Measurements from ENCODE around the gene POPDC2. TPM values are rescaled to one million over a fixed set of nuclear protein-coding genes. Genes with fewer than 3 reads are reported as not detected.

Gene POPDC2
- total RNA-seq, 1 donor from 2014 or later = 0.07 TPM

DNA sequence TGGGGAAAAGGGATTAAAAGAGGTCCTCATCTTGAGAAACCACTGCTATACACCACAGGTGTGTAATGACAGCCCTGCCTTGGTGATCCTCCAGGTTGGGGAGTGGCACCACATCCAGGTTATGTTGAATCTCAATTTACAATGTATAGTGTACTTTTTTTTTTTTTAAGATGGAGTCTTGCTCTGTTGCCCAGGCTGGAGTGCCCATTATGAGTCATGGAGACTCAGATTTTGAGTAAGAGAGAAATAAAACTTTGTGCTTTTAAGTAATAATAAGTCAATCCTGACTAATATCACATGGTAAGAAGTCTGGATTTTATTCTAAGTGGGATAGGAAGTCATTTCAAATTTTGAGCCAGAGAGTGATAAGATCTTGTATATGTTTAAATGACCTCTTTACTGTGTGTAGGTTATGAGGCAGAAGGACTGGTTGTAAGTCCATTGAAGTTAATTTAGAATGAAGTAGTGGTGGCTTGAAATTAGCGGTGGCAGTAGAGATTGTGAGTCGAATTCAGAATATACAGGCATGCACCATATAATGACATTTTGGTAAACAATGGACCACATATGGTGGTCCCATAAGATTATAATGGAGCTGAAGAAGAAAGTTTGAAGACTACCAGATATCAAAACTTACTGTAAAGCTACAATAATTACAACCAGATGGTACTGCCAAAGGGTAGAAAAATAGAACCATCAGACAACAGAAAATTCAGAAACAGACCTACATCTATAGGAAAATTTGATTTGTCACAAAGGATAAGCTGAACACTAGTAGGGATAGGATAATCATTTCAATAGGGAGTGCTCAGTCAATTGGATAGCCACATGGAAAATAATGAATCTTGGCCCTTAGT lies 20.7 kb downstream of the POPDC2 start:
- DNase-seq (ENCODE audit: low read depth, low spot score) = no peak

DNA sequence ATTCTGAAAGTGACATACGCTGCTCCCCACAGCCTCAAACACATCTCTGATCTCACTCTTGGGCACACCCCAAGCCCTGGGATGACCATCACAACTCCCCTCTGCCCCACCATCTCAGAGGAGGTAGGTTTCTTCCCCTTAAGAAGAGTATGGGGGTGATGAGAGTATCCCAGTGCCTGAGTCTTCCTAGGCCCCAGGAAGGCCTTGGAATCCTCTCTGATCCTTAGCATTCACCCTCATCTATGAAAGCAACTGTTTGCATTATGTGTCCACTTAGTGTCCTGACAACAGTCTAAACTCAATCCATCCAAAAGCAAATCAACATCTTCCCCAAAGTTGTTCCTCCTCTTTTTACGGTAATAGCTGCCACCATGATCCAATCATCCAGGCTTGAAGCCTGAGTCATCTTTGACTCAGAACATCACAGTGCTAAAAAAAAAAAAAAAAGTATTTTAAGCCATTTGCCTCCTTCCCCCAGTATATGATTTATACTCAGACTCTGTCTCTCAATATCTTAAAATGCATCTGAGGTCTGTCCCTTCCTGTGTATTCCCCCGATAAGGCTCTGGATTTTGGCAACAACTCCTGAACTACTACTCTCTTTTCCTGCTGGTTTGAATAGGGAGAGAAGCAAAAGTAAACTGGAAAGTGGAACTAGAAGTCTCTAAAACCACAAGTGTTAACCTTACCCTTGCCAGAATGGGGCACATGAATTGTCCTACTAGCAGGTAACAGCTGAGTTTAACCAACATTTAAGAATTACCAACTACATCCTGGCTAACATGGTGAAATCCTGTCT lies 22.5 kb downstream of the POPDC2 start:
- DNase-seq (ENCODE audit: low read depth, low spot score) = peak; percentile 62

DNA sequence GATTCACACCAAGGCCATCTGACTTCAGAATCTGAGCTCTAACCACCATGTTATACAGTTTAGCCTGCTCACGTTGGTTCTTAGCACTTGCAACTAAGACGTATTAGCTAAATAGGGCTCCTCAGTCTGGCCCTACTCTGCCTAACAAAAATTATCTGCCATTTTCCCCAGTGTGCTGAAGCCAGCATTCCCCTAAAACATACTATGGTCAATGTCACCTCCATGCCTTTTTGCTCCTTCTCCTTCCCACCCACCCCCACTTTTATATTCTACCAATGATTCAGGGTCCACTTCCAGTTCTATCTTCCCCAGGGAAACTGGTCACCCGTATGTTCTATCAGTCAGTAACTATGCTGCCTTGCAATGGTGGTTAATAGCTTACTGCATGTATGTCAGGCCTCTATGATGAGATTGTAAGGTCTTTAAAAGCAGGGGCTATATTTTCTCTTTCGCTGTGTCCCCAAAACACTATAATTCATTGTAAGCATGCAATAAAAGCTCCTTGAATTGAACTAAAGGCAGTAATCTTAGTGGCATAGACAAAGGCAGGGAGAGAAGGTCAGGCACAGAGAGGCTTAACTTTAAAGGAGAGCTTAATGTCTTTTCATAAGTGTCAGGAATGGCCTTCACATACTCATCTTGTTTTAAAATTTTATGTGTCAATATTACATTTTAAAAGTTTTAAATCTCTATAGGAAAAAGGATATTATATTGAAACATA lies 23.3 kb downstream of the POPDC2 start:
- no peak for DNase-seq (ENCODE audit: low read depth, low spot score)

DNA sequence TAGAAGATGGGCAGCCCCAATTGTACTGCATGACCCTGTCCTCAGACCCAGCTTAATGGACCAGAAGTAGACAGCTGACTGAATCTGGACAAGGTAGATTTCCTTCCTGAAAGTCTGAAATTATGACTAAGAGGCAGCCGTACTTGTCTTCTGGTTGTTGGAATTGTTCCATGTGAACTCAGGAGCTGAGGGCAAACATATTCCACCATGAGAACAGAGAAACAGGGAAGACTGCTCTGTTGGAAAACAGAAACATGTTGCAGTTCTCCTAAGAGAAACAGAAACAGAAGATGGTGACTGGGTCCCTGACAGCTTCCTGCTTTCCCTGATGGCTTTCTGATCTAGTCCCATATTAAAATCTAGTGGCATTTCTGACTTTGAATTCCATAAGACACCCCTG lies 24.1 kb downstream of the POPDC2 start:
- peak; percentile 24 for DNase-seq (ENCODE audit: low read depth, low spot score)

DNA sequence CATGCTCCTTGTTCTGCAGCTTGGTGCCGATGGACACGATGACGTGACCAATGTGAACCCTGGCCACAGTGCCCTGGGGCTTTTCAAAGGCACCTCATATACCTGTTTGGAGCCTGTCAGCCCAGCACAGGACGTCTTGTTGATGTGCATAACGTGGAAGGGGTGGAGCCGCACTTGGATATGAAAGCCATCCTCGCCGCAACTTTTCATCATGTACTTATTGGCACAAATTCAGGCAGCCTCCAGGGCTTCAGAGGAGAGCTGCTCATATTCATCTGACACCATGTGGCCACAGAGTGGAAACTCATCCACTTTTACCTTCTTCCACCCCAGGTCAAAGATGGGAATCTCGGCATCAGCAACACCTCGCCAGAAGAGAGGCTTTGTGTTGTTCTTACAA lies 24.7 kb downstream of the POPDC2 start:
- DNase-seq (ENCODE audit: low read depth, low spot score) = no peak

DNA sequence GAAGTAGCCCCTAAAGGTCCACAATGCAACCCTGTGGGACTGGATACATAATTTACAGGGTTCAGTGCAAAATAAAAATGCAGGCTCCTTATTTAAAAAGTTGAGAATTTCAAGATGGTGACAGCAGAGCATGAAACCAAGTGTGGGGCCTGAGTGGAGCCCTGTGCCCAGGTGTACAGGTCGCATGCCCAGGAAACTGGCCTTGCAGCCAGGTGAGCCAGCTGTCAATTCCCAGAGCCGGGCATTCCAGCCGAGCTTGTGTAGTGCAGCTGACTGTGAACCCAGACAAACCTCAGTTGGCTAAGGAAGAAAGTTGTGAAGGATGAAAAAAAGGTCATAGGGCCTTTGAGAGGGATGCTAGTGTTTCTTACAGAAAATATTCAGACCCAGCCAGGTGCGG lies 27.6 kb downstream of the POPDC2 start:
- no peak for DNase-seq (ENCODE audit: low read depth, low spot score)

DNA sequence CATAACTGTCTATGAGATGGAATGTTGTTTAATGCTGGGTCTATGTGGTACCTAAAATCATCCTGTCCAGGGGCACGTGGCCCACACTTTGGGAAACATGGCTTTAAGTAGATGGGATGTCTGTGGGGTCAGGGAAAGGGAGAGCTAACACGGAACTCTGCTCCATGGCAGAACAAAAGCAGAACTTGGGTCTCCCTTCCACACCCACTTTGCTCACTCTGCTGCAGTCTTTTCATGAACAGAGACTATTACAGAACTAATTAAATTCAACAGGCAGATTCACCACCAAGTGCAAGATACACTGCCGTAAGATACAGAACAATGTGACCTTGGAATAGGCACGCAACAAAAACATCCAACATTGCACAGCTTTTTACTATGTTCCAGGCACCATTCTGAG lies 28.2 kb downstream of the POPDC2 start:
- no peak for DNase-seq (ENCODE audit: low read depth, low spot score)

DNA sequence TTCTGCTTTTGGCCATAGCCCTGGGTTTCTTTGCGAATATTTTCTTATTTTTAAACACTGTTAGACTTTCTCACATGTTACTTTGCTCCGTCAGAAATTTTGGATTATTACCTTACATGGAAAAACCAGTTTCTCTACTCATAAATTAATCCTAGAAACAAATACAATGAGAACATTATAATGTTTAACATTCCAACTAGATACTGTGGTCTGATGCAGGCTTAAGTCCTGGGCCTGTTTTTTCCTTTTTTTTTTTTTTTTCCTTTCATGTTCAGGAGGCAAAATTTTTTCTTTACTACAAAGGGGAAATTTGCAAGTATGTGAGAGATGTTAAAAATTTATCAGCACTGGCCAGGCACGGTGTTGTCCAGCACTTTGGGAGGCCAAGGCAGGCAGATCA lies 28.9 kb downstream of the POPDC2 start:
- DNase-seq (ENCODE audit: low read depth, low spot score) = no peak

DNA sequence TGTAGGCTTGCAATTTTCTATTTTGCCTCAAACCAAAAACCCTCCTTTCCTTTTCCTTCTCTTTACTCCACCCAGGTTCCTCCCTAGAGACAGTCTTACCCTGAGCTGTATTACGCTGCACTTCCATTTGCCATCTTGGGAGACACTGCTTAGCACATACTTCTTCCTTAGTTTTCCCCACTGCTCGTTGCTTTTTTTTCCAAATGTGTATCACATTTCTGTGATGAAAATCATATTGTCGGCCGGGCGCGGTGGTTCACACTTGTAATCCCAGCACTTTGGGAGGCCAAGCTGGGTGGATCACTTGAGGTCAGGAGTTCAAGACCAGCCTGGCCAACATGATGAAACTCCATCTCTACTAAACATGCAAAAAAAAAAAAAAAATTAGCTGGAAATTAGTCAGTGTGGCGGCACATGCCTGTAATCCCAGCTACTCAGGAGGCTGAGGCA lies 29.5 kb downstream of the POPDC2 start:
- DNase-seq (ENCODE audit: low read depth, low spot score) = no peak

DNA sequence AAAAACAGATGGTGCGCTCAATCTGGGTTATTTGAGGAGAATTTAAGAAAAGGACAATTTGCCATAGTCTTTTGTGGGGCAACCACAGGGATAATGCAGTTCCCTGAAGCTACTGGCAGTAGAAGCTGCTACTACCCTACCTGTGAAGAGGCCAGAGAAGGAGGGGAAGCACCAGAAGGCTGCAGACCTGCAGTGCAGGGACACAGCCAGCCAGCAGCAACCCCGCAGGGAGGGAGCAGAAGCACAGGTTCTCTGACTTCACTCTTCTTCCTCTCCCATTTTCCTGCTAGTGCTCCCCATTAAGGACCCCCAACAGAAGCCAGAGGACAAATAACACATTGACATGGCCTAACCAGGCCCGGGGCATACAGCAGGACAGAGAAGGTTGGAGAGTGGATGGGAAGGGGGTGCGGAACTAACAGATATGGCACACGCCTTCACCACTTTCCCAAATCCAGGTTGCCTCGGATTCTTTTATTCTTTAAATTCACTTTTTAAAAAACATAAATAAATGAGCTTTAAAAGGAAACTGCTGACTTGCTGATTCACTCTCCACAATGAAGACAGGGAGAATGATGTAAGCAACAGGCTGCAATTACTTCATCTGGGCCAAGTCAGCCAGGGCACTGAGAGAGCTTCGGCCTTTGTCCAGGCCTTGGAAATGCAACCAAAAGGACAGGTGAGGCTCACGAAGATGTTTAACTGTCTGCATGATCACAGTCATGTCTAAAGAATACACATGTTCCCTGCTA lies 30.1 kb downstream of the POPDC2 start:
- peak; percentile 36 for DNase-seq (ENCODE audit: low read depth, low spot score)

DNA sequence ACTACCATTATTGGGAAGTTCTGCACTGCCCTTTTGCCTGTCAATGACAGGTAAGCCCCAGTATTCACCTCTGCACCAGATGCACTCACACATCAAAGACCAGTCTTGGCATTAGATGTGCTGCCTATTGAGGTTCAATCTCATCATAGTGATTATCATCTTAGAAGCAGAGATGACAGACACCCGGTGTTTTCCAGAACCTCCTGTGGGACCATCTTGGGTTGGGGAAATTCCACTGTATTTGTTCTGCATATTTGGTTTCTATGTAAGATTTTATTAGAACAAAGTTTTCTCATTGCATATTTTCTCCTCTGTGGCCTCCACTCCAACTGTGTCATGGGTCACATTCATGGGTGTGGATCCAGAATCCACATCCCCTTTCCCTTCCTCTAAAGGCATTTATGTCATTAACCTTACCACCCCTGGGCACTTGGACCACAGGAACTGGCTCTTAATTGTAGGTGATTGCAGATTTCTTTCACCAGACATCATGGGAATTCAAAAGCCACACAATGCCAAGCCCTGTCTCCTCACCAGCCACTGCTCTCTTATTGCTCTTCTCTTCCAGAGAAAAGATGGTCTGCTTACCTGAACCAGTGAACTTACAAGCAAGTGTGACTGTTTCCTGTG lies 31.5 kb downstream of the POPDC2 start:
- DNase-seq (ENCODE audit: low read depth, low spot score) = no peak

DNA sequence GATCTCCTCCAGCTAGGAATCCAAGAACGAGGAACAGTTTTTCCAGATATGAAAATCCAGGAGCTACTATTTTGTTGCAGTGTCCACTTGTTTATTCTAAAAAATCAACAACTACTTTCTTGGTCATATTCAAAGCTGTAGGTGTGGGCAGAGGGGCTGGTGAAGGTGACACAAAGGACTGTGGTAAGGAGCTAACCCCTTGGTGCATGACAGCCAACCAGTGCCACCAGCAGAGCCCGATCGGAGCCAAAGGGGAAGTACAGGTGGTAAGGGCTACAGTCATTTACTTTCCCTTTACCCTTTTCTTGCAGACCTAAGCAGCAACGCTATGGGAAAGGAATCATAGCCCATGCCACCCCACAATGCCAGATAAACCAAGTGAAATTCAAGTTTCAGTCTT lies 32.0 kb downstream of the POPDC2 start:
- DNase-seq (ENCODE audit: low read depth, low spot score) = no peak

DNA sequence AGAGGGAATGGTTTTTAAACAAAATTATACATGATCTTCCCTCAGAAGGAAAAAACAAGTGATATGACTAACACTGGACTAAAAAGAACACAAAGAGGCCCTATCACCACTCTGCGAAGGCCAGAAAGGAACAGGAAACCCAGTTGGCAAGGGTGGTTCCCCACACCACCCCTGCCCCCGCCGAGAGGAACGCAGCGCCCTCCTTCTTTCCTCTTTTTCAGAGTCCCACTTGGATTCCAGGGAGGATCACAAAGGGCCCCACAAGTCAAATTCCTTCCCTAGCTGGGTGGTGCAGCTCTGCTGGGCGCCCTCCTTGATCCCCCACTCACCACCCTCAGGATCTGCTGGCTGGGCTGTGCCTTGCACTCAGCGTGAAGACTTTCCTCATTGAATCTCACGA lies 32.9 kb downstream of the POPDC2 start:
- DNase-seq (ENCODE audit: low read depth, low spot score) = peak; percentile 37

DNA sequence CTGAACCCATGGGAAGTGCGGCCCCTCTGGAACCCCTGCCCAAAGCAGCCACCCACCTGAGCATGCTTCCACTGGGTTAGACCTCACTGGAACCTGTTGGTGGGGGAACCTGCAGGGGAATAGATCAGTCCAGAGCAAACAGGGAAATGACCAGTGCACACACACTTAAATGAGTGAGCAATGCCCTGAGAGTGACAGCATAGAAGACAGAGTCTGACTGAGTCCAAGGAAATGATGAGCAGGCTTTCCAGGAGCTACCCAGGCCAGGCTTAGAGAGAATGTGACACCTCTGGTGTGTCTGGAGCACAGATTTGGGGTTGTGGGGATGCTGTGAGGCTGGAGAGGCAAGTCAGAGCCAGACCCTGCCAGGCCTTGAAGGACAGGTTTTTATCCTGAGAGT lies 34.2 kb downstream of the POPDC2 start:
- no peak for DNase-seq (ENCODE audit: low read depth, low spot score)

DNA sequence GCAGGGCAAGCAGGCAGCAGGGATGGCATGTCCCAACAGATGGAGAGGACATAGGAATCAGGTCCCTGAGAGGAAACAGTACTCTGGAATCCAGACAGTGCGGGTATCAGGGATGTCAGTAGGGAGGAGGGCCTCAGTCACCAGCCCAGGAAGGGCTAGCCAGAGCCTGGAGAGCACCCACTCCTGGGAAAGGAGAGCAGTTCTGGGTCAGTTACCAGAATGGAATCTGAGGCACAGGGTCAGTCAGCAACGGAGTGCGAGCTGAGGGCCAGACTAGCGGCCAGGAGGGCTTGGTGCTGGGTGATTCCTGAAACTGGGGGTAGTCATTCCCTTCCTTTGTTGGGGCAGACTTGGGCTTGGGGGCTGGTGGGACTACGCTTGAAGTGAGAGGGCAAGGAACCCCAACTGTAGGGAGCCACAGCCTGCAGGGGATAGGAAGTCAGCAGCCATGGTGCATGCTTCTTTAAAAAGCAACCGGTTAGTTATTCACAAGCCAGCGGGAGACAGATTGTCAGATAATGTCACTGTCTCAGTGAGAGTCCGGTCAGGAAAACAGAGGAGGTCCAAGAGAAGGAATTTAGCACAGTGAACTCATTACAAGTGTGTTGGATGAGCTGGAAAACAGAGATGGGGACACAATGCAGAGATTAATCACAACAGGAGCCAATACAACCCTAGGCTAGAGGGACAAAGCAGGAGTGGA lies 34.8 kb downstream of the POPDC2 start:
- DNase-seq (ENCODE audit: low read depth, low spot score) = no peak

DNA sequence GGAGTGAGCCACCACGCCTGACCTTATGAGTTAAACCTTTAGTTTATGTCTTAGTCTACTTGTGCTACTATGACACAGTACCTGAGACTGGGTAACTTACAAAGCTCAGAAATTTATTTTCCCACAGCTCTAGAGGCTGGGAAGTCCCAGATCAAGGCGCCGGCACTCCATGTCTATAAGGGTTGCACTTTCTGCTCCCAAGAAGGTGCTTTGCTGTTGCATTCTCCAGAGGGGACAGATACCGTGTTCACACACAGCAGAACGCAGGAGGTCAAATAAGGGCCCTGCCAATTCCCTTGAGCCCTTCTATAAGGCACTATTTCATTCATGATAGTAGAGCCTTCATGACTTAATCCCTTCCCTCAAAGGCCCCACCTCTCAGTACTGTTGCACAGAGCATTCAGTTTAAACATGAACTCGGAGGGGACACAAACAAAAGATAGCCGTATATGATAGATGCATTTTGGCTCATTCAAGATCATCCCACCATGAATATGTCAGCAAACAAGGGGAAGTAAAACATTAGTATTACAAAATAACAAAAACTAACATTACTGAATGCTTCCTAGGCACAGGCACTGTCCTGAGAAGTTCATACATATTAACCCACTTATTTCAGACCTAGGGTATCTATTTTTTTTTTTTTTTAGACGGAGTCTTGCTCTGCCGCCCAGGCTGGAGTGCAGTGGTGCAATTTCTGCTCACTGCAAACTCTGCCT lies 36.2 kb downstream of the POPDC2 start:
- no peak for DNase-seq (ENCODE audit: low read depth, low spot score)

DNA sequence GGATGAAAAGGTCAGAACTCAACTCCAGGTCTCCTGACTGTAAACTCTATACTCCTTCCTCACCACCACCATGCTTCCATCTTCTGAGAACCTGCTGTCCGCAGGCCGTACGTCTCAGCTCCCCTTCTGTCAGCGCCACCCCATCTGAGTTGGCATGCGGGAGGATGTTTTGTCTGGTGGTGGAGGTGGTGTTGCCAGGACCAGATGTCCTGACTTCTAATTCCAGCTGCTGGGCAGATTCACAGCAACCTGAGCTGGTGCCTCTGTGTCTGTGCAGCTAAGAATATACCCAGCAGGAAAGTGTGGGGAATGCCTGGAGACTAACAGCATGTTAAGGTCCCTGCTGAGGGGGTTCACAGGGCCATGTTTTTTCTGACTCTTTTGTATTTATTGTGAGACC lies 39.5 kb downstream of the POPDC2 start:
- no peak for DNase-seq (ENCODE audit: low read depth, low spot score)

DNA sequence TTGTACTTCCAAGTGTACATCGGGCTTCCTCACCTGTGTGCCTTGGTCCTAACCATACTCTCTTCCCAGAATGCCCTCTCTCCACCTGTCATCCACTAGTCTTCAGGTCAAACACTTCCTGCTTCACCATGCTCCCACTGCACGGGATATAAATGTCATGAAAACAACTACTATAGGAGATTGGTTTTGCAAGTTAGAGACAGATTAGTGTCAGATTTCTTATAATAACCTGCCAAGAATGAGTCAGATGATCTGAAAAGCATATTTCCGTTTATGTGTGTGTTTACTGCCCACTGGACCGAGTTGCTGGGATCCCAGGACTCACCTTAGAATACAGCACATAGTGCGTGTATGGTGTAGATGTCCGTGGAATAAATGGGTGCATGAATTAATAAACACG lies 41.3 kb downstream of the POPDC2 start:
- DNase-seq (ENCODE audit: low read depth, low spot score) = no peak

DNA sequence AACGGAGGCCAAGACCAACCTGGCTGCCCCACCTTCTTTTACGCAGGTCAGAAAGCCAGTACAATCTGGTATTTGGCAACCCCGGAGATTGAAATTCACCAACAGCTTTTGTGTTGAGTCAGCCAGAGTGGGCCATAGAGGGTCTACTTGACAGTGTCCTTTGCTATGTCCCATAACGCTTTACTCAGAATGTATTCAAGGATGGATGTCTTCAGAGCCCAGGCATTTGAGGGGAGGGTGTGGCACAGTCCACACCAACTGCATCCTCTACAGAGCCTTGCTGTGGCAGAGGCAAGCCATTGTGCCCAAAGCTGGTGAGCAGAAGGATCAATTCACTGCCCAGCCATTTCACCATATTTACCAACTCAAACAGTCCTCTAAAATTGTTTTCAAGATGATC lies 44.3 kb downstream of the POPDC2 start:
- DNase-seq (ENCODE audit: low read depth, low spot score) = no peak

DNA sequence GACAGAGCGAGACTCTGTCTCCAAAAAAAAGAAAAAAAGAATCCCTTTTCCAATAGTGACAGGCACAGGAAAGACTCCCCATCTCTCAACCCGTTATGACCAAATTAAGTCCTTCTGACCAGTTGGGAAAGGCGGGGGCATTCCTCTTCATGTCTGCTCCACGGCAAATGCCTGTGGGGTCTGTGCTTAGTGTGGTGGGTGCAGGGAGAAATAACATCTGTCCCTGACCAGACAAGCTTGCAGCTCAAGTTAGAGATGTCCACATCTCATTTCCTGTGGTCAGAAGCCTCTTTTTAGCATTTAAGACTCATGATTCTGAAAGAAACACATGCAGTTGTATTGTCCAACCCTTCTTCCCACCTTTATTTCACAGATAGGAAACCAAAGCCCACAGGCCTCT lies 46.5 kb downstream of the POPDC2 start:
- no peak for DNase-seq (ENCODE audit: low read depth, low spot score)

Data from pulmonary artery endothelial cell (primary cell).